Pulmonary artery endothelial cell (primary cell): ENCODE measurements around the gene LBX2. TPM values are rescaled to one million over a fixed set of nuclear protein-coding genes. Genes with fewer than 3 reads are reported as not detected.

ENCODE experiments used
- DNase-seq: peaks from one replicate; pipeline ENCODE4 v3.0.0-alpha.2; 2011; ENCODE audit warnings: low read depth, low spot score
- total RNA-seq: library from RNA; depleted of rRNA; stranded (reverse); fragments of >200 nt; gene quantifications from 2 replicates; pipeline ENCODE4 v1.2.3, GENCODE V29; 2014

LBX2 gene, protein sequence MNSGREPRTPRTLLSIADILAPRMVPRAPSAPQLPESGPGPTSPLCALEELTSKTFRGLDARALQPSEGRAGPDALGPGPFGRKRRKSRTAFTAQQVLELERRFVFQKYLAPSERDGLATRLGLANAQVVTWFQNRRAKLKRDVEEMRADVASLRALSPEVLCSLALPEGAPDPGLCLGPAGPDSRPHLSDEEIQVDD
- 2.4 and 4.2 TPM in 2 replicates for total RNA-seq

DNA sequence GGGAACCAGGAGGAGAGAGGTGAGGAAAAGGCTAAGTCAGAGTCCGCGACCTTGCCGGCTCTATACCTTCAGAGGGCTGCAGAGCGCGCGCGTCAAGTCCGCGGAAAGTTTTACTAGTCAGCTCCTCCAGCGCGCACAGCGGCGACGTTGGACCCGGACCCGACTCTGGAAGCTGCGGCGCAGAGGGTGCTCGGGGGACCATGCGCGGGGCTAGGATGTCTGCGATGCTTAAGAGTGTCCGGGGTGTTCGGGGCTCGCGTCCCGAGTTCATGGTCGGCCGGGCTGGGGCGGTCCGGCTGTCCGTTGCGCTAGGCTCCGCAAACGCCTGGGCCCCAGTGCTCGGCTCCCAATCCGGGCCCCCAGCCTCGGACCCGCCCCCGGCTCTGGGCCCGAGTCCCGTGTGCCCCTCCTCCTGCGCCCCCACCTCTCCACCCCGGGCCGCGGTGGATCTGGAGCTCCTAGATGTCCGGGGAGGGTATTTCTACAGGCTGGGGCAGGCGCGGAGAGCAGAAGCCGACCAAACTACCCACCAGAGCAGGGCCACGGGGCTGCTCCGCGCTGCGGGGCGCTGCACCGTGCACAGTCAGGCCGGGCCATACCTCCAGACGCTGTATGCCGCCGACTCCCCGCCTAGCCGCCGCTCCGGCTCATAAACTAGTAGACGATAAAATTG lies at the start of gene LBX2:
TSS of gene LBX2 (minus strand) at position 337 of the 673 bp plus-strand sequence. CDS start at position 271, 66 bp downstream.
- no peak for DNase-seq

DNA sequence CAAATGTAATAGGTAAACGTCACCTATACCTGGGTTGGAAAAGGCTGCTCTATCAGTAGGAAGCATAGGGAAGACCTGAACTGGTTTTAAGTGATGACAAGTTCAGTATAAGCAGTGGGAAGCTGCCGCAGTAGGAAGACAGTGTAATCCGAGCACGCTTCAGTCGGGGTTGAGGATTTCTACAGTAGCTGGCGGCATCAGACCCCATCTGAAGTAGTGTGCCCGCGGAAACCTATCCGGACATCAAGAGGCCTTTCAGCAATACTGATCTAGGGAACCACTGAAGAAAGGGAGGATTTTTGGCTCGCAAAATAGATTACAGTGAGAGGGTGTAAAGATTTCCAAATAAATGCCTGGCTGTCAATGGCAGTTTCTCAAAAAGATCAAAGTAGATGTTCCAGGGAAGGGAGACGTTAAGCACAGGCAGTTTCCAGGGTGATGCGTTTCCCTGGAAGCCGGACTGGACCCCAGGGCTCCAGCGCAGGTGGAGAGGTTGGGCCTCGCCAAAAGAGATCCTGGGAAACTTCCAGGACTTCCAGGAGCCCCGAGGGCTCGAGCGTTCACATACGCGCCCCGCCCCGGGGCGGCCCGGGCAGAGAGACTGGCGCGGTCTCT lies 49.0 kb upstream of the LBX2 start:
- DNase-seq = no peak

DNA sequence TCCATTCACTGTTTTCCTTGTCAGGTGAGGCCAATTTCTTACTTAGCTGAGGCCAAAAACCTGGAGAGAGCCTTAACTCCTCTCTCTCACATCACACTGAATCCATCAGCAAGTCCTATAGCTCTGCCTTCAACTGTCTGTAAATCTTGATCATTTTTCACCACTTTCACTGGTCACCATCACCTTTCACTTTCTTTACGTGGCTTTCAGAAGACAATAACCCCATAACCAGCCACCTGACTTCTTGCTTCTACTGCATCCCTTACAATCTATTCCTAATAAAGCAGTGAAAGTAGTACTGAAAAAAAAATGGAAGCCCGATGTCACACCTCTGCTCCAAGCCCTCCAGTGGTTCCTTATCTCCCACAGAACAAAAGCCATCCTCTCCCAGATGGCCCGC lies 46.6 kb upstream of the LBX2 start:
- DNase-seq = no peak

DNA sequence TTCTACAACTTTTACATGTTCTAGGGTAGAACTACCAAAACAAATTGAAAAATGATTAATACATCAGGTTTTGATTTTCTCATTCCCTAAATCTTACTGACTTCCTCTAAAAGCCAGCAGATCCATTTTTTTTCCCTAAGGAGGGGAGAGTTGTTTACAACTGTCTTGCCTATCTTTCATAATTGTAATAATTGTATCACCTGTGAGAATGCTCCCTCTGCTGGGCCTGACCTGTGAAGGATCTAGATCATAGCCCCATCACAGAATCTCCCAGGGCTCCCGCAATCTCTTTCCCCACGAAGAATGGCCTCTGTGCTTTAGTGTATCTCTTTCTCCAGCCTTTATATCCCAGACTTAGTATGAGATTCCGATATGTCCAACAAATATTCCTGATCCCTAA lies 45.2 kb upstream of the LBX2 start:
- no peak for DNase-seq

DNA sequence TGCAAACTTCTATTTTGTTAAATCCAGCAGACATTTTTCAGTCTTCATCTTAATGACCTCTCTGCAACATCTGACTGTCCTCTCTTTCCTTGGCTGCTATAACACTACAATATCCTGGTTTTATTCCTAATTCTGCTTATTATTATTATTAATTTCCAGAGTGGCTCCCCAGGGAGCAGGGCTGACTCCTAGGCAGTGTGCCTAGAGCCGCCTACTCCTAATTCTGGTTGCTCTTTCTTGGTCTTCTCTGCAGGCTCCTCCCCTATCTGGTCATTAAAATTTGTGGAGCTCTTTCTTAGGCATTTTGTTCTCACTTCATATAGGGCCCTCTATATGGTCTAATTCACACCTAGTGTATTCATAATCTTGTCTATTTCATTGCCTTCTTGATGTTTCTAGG lies 43.6 kb upstream of the LBX2 start:
- no peak for DNase-seq

DNA sequence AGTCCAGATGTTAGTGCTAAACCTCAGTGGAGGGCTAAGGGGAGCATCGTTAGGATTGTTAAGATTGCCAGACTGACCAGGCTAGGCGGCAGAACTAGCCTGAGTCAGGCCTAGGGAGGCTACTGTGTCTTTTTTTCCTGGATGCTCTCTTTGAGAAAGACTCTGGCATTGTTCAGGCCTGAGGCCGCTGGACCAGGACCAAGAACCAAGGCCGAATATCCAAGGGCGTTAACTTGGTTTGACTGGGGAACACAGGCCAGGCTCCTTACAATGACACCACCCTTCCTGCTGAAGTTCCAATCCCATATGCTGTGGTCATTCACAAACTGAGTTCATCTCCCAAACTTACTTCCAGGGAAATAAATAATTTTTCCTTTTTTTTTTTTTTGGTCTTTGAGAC lies 40.9 kb upstream of the LBX2 start:
- no peak for DNase-seq

DNA sequence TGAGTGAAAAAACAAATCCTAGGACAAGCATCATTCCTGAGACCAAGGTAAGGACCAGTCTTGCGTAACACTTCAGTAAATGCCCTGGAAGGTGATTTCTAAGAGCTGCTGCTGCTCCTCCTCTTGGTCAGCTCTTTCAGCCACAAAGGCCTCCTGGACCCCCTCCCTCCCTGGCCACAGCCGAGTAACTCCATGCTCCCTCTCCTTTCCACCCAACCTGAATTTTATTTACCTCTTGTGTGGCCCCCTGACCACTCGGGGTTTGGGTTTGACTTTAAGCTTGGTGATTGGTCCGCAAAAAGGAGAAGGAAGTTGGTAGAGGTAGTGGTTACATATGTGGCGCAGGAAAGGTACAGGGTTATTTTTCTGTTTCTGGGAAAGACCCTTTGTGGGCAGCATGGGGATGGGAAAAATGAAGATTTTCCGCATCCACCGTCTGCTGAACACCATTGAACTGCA lies 39.5 kb upstream of the LBX2 start:
- no peak for DNase-seq

DNA sequence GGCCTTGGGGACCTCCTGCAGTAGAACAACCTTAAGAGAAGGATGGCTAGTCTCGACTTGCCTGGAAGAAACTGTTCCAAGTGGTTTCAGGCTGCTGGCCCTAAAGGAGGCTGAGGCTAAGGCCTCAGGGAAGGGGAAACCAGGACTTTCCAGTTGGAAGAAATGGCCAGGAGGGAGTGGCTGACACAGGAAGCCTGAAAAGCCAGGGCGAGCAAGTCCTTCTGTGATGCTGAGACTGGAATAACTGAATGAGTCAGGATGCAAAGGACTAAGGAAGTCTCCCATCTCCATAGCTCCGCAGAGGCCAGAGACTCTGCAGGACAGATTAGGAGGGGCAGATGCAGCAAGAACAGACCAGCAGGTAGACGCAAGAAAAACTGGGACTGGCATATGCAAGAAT lies 37.7 kb upstream of the LBX2 start:
- no peak for DNase-seq

DNA sequence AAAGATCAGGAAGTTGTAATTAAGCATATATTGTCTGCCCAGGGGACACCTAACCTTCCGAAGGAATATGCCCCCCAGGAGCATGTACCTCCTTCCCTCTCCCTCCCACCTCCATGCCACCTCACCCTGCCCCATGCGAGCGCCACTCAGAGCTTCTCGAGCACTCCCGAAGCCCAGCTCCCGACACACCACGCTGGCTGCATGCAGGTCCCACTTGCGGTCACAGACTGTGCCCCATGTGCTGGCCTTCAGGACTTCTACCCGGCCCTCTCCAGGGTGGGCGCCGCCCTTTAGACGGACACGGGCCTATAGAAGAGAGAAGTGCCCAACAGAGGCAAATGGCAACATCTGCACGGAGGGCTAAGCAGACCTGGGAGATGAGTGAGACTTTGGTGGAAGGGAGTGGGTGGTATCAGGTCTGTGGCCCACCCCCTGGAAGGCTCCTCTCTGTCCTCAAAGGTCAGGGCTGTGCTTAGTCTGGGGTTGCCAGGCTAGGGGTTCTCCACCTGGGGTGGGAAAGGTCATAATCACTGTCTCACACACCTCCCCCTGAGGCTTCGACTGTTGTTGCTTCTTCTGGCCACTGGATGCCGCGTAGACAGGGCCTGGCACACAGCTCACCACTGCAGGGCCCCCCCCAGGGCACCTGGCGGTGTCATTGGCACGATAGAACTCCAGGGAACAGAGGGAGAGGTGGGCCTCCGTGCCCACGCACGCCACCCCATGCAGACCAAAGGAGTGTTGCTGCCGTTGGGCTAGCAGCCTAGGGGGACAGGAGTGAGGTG lies 37.0 kb upstream of the LBX2 start:
- DNase-seq = no peak

DNA sequence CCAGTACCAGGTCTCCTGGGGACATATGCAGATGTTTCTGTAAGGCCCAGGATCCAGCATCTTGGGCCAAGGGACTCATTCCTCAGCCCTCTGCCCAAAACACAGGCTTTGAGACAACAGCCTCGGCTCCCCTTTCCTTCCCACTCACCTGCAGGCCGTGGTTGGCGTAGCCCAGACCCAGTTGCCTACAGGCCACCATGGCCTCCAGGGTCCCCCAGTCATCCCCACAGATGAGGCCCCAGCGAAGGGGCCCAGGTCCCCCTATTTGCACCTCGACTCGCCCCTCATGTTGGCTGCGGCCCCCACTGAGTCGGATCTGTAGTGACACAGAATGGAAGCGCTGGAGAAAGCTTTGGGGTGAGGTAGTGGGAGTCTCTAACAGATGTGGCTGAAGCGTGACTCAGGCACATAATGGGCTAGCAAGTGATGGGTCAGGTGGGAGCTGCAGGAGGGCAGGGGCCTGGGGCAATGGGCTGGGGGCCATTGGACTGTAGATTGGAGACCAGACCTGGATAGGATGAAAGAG lies 36.1 kb upstream of the LBX2 start:
- no peak for DNase-seq

DNA sequence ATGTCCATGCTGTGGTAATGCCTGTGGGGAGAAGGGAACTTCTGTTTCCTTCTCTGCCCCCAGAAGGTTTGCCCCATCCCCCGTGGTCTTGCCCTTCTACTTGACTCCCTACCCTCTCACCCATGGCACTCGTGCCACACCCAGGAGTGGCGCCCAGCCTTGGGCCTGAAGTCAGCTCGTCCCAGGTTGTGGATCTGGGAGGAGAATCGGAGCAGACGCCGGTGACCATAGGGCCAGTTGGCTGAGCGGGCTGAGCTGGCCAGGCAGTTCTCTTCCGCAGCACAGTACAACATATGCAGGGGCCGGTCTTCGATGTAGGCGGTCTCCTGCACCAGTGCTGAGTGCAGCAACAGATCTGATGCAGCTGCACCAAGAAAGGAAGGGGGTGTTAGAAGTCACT lies 35.0 kb upstream of the LBX2 start:
- no peak for DNase-seq

DNA sequence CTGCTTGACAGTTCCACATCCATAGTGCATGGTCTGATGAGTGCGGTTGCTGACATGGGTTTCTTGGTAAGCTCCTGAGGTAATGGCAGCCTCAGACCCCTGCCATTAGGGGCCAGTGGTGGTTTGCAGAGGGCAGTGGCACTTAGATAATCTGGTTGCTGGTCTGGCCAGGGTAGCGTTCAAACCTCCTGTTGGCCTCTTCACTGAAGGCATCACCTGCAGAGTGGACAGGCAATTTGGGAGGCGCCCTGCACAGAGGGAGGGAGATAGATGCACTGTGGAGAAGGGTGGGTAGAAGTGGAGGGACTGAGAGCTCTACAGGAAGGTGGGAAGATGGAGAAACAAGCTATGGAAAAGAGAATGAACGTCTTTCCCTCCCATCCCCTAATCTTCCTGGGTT lies 34.1 kb upstream of the LBX2 start:
- DNase-seq = no peak

DNA sequence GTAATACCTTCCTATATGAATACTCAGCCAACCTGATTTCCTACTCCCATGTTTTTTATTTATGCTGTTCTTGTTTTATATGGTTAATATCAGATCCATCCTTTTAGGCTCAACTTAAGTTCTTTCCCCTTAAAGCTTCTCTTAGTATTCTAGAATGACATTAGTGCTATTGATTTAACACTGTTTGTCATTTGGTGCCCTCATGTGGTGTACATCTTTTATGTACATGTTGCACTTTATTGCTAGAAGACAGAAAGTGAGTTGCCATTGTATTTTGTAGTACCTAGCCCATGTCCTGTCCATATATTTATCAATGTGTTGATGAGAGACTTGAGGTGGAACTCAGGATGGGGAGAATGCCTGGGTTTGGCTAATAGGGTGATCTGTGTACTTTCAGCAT lies 32.8 kb upstream of the LBX2 start:
- DNase-seq = no peak

DNA sequence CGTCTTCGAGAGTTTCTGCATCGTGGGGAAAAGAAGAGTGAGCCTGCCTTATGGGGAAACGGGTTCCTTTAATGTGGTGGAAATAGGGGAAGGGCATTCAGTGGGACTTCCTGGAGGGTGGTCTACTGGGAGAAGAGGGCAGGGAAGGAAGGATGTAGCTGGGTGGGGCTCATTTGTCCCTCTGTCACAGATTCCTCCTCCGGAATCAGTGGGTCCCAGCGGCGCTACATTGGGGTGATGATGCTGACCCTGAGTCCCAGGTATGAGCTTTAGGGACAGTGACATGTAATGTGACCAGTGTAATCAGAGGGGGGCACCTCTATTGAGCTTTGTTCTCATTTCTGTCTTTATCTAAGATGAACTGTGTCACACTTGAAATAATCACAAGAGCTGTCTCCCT lies 32.3 kb upstream of the LBX2 start:
- no peak for DNase-seq

DNA sequence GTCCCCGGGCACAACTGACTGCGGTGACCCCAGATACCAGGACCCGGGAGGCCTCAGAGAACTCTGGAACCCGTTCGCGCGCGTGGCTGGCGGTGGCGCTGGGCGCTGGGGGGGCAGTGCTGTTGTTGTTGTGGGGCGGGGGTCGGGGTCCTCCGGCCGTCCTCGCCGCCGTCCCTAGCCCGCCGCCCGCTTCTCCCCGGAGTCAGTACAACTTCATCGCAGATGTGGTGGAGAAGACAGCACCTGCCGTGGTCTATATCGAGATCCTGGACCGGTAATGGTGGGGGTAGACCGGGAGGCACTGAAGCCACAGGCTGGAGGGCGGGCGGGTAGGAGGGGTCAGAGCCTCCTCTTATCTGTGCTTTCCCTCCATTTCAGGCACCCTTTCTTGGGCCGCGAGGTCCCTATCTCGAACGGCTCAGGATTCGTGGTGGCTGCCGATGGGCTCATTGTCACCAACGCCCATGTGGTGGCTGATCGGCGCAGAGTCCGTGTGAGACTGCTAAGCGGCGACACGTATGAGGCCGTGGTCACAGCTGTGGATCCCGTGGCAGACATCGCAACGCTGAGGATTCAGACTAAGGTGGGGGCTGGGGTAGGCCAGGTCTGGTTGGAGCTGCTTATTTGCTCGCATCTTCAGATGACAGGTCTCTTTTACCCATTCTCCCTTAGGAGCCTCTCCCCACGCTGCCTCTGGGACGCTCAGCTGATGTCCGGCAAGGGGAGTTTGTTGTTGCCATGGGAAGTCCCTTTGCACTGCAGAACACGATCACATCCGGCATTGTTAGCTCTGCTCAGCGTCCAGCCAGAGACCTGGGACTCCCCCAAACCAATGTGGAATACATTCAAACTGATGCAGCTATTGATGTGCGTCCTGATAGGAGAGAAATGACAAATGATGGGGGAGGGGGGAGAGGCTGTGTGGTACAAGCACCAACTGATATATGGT lies 31.1 kb upstream of the LBX2 start:
- no peak for DNase-seq

DNA sequence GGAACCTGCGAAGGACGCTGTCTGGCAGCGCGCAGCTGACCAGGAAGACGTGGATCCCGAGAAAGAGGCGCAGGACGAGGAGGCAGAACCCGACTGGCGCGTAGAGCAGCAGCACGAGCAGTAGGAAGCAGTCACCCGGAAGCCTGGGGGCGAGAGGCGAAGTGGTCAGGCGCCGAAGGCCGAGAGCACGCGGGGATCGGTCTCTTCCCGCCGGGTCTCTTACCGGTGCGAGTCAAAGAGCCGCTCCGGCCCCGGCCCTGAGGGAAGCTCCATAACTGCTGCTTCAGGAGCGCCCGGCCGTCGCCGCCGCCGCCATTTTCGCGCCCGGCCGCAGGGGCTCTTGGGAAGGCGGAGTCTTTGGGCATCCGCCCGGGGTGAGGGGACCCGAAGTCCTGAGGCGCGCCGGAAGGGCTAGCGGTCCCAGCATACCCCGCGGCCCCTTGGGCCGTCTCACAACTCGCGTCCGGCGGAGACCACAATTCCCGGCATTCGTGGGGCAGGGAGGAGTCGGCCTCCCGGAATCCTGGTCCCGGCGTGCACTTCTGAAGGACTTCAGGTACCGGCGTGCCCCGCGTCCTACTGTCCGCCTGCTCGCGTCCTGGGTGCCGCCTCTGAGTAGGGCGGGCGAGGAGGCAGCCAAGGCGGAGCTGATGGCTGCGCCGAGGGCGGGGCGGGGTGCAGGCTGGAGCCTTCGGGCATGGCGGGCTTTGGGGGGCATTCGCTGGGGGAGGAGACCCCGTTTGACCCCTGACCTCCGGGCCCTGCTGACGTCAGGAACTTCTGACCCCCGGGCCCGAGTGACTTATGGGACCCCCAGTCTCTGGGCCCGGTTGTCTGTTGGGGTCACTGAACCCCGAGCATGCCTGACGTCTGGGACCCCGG lies 30.2 kb upstream of the LBX2 start, which contains the start of the genes AUP1 and HTRA2:
TSS of gene AUP1 (minus strand) at position 350 of the 882 bp plus-strand sequence. CDS start at position 273, 77 bp downstream.
TSS of gene HTRA2 (plus strand) at position 577 of the 882 bp plus-strand sequence. CDS start at position 651, 74 bp downstream.
- DNase-seq = peak; percentile 91

DNA sequence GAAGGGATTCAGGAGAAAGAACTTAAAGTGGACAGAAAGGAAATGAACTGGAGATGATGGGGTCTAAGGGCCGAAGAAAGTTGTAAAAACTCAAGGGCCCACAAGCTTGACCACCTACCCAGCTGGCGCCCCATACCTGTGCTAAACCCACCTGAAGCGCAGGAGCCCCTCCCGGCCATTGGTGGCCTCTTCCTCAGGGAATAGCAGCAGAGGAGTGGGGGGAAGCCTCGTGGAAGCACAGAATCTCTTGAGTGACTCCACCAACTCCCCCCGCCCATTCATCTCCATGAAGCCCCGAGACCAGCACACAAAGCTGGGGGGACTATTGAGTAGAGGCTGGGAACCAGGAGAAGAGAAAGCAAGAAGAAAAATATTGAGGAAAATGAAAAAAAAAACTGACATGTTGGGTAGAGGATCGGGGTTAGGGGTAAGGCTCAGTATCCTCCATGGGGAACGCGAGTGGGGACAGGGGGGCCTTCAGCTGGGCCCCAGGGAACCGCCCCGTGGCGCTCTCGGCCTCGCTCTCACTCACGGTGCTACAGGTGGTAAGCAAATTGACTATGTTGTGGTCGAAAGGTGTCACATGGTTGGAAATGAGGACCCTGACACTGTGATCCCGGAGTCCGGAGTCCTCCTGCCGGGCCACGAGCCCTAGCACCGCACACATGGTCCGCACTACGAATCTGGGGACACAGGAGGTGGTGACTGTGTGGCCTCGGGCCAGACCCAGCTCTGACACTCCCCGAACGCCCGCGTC lies 29.4 kb upstream of the LBX2 start:
- no peak for DNase-seq

DNA sequence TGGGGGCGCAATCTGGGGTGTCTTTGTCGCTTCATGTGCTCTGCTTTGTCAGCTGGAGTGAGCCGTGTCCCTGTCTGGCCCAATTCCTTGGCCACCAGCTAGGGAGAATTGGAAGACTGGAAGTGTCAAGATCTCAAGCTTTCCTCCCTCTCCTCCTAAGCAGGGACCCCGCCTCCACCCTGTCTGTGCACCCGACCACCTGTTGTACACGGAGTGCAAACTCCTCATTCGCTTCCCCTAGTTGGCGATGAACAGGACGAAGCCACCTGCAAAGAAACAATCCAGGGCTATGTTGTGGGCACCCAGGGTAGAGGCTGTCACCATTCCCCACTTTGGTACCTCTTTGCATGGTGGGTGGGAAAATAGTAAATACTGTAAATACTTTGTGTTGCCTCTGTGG lies 28.3 kb upstream of the LBX2 start:
- DNase-seq = no peak
